ENCODE results near the gene LRRC45.

The LRRC45 gene

DNA sequence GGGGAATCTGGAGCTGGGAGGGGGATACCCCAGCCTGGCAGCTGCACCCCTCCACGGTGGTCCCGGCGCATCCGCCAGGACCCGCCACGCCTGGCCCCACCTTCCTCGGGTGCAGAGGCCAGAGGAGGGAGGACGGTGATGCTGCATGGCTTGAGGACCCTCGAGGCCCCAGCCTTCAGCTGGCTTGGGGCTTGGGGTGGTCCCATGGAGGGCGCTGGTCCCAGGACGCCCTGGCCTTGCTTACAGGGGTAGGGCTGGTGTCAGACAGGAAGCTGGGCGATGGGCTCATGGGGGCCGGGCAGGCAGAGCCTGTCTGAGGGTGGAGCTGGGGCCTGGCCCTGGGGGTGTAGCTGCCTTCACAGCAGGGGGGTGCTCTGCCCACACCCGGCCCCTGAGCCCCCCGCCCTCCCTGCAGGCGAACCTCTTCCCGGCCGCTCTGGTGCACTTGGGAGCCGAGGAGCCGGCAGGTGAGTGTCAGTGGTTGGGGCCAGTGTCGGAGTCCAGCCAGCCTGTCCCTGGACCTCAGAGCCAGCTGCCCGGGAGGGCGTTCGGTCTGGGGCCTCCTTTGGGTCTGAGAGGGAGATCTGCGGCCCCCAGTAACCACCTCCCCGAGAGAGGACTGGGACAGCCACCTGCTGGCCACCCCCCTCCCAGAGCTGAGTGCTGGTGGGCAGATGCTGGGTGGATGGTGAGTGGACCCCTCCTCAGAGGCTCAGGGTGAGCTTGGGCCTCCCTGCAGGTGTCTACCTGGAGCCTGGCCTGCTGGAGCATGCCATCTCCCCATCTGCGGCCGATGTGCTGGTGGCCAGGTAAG is 6.8 kb upstream of the LRRC45 start:
- no peaks in the 10 kb centered on the region for H3K9me3 ChIP-seq (ENCODE audit: severe bottlenecking)
- TF ChIP-seq, protein P1, sequence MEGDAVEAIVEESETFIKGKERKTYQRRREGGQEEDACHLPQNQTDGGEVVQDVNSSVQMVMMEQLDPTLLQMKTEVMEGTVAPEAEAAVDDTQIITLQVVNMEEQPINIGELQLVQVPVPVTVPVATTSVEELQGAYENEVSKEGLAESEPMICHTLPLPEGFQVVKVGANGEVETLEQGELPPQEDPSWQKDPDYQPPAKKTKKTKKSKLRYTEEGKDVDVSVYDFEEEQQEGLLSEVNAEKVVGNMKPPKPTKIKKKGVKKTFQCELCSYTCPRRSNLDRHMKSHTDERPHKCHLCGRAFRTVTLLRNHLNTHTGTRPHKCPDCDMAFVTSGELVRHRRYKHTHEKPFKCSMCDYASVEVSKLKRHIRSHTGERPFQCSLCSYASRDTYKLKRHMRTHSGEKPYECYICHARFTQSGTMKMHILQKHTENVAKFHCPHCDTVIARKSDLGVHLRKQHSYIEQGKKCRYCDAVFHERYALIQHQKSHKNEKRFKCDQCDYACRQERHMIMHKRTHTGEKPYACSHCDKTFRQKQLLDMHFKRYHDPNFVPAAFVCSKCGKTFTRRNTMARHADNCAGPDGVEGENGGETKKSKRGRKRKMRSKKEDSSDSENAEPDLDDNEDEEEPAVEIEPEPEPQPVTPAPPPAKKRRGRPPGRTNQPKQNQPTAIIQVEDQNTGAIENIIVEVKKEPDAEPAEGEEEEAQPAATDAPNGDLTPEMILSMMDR (IDR thresholded peaks at IDR 0.05; ENCODE audit: low read depth, low read length): no peak
- no peak overlapping the region for H3K27ac ChIP-seq
- no peak for DNase-seq
- peaks cover 44% of the 10 kb centered on the region for H3K36me3 ChIP-seq
- no peaks in the 10 kb centered on the region for H3K27me3 ChIP-seq (ENCODE audit: insufficient read depth, low read depth, severe bottlenecking)
- H3K4me3 ChIP-seq (ENCODE audit: low read depth, low read length): no peak overlapping the region

DNA sequence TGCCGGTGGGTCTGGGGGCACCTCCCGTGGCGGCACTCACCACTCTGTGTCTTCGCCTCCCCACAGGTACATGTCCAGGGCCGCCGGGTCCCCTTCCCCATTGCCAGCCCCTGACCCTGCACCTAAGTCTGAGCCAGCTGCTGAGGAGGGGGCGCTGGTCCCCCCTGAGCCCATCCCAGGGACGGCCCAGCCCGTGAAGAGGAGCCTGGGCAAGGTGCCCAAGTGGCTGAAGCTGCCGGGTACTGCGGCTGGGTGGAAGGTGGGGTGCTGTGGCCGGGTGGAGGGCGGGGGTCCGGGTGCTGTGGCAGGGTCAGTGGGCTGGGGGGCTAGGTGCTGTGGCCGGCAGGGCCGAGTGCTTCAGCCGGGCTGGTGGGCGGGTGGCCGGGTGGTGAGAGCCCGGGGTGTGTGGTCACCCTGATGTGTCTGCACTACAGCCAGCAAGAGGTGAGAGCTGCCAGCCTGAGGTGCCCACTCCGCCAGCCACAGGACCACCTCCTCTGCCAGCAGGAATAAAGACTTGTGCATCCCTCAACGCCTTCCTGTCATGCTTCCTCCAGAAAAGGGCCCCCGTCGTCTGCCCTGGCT is 6.1 kb upstream of the LRRC45 start:
- peaks cover 37% of the 10 kb centered on the region for H3K36me3 ChIP-seq
- no peaks in the 10 kb centered on the region for H3K9me3 ChIP-seq (ENCODE audit: severe bottlenecking)
- no peak overlapping the region for H3K4me3 ChIP-seq (ENCODE audit: low read depth, low read length)
- H3K27me3 ChIP-seq (ENCODE audit: insufficient read depth, low read depth, severe bottlenecking): no peaks in the 10 kb centered on the region
- H3K27ac ChIP-seq: no peak overlapping the region
- TF ChIP-seq, protein P1 (IDR thresholded peaks at IDR 0.05; ENCODE audit: low read depth, low read length): no peak
- no peak for DNase-seq

DNA sequence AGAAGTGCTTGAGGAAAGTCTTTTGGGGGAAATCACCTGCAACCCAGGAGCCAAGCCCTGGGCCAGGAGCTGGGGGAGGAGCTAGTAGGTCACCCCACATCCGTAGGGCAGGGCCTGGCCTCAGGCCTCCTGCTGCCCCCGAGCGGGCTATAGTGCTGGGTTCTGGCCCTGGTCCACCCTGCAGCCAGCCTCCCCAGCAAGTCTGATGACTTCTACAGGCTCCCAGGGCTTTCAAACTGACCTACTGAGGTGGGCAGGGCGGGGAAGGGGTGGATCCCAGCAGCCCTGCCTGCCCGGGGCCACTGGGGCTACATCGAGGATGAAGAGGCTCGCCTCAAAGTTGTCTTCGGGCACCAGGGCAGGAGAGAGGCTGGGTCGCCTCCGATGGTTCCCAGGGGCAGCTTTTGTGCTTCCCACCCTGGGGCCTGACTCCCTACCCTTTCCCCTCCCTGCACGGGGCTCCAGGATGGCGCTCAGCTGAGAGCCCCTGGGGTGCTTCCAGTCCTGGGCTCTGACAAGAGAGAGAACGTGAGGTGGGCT is 5.4 kb upstream of the LRRC45 start:
- no peak for DNase-seq
- Histone ChIP-seq H3K27ac (no peak overlapping the region), H3K4me3 (ENCODE audit: low read depth, low read length) (no peak overlapping the region), H3K9me3 (ENCODE audit: severe bottlenecking) (no peaks in the 10 kb centered on the region), H3K36me3 (peaks cover 35% of the 10 kb centered on the region), H3K27me3 (ENCODE audit: insufficient read depth, low read depth, severe bottlenecking) (no peaks in the 10 kb centered on the region)
- TF ChIP-seq, protein P1 (IDR thresholded peaks at IDR 0.05; ENCODE audit: low read depth, low read length): no peak

DNA sequence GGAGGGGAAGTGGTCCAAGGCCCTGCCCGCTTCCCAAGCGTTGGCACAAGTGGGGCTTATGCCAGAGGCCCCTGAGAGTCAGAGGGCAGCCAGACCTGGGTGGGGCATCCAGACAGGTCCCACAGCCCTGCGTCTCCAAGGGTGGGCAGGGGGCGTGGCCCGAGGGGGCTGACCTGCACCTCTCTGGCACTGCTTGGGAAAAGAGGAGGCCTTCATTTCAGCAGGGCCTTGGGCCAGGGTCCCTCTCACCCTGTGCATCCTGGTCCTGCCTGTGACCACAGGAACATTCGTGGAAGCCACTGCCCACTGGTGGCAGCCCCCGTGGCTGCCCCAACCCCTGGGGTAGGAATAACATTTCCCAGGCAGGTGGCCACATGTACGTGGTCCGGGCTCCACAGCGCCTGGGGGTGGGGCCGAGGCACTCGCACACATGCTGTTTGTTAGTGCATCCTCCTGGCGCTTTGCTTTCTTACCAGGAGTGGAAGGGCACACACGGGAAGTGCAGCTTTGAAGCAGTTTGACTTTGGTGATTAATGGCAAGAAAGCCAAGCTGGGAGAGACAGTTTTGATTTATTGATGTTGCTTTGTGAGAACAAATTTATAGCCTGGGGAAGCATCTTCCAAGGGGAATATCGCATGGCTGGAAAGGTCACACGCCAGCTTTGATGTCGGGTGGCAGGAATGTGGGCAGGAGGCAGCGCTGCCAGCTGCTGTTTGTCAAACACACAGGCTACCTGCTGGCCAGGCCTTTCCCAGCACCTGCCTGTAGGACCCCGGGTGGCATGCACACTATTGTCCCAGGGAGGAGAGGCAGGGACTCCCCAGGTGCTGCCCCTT is 4.7 kb upstream of the LRRC45 start:
- no peaks in the 10 kb centered on the region for H3K27me3 ChIP-seq (ENCODE audit: insufficient read depth, low read depth, severe bottlenecking)
- H3K4me3 ChIP-seq (ENCODE audit: low read depth, low read length): no peak overlapping the region
- TF ChIP-seq, protein P1 (IDR thresholded peaks at IDR 0.05; ENCODE audit: low read depth, low read length): no peak
- H3K36me3 ChIP-seq: peaks cover 32% of the 10 kb centered on the region
- H3K9me3 ChIP-seq (ENCODE audit: severe bottlenecking): no peaks in the 10 kb centered on the region
- H3K27ac ChIP-seq: no peak overlapping the region
- no peak for DNase-seq

DNA sequence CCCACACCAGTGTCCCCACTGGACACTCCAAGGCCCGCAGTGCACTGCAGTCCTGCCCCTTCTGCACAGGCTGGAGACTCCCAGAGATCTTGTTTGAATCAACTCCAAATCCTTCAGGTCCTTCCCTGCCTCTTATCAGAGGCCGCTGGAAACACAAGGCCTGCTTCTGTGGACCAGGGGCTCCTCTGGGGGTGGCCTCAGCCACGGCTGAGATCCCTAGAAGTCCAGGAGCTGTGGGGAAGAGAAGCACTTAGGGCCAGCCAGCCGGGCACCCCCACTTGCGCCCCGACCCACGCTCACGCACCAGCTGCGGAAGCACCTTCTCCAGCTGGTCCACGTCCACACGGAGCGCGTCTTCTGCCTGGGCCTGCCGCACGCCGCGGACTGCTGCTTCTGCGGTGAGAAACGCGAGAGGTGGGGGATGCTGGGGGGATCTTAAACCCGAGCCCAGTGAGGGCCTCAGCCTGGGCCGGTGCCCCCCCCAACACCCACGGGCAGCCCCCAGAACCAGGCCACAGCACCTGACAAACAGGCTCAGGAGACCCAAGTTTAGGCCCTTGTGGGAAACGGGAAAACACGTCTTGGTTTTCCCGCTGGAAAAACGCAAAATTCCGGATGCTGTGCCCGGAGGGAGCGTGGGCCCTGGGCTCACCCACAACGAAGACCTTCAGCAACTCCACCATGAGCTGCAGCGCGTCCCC is 4.0 kb upstream of the LRRC45 start:
- H3K4me3 ChIP-seq (ENCODE audit: low read depth, low read length): no peak overlapping the region
- no peaks in the 10 kb centered on the region for H3K27me3 ChIP-seq (ENCODE audit: insufficient read depth, low read depth, severe bottlenecking)
- no peak overlapping the region; the same call in 1 of the 2 replicates for H3K27ac ChIP-seq
- no peak for DNase-seq
- H3K36me3 ChIP-seq: peaks cover 32% of the 10 kb centered on the region
- TF ChIP-seq, protein P1 (IDR thresholded peaks at IDR 0.05; ENCODE audit: low read depth, low read length): no peak
- no peaks in the 10 kb centered on the region for H3K9me3 ChIP-seq (ENCODE audit: severe bottlenecking)

Data from WERI-Rb-1 (cell line).